Activated effector memory CD4-positive, alpha-beta T cell treated with anti-CD3 and anti-CD28 coated beads, Interleukin-2, amount 50 U/mL, for 16 hours (primary cell): ENCODE measurements around the gene COX19.

Source experiments
- DNase-seq: peaks from one replicate; pipeline ENCODE4 v3.0.0-alpha.2; 2020

Gene COX19

DNA sequence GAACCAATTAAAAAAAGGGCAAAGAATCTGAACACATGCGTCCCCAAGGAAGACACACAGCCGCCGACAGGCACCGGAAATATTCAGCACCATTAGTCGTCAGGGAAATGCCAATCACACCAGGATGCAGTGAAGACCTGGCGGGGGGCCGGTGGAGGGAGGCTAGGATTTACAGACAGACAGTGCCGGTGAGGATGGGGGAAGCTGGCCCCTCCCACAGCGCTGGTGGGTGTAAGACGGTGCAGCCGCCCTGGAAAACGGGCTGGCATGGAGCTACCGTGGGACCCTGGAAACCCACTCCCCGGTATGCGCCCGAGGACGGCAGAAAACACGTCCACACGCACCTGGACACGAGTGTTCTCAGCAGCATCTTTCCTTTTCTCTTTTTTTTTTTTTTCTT is 16.1 kb downstream of the COX19 start:
- DNase-seq, result no peak

DNA sequence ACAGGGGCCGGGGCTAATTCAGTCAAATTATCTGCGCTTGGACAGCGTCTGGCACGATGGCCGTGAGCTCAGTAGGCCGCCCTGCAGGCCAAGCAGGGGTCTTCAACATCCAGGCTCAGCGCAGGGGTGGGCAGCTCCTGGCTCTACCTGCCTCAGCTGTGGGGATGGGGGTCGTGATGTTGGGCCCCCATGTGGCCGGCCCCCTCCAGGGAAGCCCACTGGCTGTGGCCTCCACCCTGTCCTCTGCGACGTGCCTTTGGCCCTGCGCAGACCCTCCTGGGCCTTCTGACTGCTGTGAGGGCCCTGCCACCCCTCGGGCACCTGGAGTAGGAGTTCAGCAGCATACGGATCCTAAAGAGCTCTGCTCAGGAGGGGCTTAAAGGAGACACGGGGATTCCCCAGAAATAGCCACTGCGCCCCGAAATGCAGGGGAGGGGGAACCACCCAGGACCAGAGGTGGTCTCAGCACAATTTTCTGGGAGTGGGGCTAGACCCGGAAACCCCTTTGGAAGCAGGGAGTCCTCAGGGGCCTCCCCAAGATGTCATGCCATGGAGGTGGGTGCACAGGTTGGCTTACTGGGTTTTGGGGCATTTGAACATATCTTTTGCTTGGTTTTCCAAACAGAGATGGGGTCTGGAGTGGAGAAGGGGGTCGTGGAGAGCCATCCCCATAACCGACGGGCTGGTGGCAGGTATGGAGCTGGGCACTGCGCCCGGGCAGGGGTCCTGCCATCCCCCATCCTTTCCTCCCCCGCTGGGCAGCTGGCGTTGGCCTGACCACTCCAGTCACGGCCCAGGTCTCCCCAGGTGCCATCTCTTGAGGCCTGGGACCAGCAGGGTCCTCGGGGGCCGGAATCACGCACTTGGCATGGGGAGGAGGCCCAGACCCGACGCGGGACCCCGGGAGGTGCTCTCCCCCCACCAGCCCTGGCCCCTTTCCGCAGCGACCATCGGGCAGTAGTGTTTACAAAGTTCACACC is 16.8 kb downstream of the COX19 start:
- peak; percentile 54 for DNase-seq

DNA sequence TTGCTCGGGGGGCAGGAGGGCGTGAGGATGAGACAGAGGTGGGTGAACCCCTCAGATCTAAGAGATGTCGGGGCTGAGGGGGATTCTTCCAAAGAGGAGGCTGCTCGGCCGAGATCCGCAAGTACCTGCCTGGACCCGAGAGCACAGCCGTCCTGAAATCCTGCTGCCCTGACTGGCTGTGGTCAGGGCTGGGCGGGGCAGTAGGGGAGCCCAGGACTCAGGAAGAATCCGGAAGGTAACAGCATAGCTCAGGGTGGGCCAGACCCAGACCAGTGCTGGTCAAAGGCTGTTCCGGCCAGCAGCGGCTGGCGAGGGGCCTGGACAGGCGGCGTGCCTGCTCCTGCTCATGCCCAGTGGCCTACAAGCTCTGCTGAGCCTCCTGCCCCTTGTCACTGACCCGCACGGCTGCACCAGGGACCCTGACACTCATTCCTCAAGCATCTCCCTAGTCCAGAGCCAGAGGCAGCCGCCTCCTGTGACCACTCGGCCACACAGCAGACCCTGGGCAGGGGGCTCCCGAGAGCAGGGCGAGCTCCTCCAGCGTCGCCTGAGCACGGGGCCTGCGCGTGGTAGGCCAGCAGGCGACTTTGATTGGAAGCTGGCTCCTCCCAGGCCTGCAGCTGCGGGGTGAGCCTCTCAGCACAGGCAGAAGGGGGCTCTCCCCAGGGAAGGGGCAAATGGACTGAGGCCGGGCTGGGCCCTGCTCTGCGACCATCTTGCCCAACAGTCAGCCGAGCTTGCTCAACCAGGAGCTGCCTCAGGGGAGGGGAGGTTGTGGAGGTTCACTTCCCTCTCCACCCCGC is 17.7 kb downstream of the COX19 start:
- DNase-seq, result peak; percentile 57

DNA sequence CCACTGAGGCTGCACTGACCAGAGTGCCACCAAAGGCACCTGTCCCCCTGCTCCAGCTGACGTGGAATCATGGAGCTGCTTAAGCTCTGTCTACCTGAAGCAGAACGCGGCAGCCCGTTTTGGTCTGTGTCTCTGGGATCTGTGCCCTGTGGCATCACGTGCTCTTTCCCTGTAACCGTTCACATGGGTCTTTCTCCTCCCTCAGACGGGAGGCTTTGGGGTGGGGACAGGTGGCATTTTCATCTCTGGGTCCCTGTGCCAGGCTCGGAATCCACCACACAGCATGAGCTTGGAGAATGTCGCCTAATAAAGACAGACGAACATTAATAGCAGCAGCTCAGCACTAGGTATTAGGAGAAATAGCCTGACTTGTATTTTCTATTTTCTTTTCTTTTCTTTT is 19.3 kb downstream of the COX19 start:
- DNase-seq, result peak; percentile 58

DNA sequence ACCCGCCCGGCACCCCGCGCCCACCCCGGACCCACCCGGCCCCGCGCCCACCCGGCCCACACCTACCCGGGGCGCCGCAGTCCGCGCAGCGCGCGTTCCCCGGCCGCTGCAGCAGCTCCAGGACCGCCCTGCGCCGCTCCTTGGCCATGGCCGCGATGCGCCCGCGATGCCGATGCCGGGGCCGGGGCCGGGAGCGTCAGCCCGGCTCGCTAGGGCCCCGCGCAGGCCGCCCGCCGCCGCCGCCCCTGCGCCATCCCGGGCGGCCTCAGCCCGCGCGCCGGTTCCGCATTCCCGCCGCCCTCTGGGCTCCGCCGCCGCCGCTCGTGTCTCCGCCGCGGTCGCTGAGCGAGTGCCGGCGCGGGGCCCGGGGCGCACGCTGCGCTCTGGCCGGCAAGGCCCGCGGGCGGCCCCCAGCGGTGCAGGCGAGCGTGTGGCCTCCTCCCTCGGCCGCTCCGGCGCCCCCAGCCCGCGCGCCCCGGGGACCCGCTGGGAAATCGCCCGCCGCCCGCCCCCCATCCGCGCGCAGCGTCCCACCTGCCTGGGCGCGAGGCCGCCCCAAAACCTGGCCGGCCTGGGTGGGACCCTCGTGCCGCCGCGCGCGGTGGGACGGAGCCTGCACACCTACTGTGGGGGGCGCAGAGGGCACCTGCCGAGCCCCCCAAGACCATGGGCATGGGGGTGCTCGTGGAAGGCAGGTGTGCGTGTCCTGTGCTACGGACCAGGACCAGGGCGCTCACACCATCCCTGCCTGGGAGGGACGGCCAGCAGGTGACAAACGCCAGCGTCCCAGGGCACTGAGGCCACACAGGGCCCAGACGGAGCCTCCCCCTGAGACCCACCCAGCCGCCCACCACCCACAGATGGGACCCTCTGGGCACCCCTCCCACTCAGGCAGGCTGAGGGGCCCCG is 20.8 kb downstream of the COX19 start, which contains the start of gene ADAP1:
TSS of gene ADAP1 (minus strand) at position 351 of the 909 bp plus-strand sequence. CDS start at position 148, 203 bp downstream.
- DNase-seq, result peak; percentile 82

DNA sequence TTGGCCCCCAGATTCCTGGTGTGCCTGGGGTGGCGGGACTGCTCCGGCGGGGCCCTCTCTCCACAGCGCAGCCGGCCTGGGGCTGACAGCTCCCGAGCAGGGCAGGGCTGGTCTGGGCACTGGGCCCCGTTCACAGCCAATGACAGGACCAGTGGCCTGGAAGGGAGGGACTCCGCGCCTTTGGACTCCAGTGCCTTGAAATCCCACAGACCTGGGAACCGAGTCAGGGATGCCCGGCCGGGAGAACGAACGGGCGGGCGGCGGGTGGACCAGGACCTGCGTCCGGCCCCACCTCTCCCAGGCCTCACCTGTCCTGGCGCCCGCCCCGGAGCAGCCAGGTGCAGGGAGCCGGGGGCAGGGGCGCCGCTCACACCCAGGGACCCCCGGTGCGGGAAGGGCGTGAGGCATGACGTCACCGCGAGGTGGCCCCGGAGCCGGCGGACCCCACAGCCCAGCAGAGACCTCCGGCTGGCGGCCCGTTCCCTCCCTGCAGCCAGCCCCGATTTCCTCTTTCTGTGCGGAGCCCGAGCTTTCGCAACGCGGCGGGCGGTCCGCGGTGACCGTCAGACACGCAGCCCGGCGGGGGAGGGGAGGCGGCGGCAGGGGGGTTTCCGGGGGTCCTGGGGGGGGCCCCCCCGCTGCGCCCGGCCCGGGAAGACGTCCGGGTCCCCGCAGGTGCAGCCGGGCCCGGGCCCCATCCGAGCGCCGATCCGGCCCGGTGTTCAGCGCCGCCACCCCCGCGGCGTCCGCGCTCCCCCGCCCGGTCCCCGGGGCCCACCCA is 21.6 kb downstream of the COX19 start:
- DNase-seq, result peak; percentile 62

DNA sequence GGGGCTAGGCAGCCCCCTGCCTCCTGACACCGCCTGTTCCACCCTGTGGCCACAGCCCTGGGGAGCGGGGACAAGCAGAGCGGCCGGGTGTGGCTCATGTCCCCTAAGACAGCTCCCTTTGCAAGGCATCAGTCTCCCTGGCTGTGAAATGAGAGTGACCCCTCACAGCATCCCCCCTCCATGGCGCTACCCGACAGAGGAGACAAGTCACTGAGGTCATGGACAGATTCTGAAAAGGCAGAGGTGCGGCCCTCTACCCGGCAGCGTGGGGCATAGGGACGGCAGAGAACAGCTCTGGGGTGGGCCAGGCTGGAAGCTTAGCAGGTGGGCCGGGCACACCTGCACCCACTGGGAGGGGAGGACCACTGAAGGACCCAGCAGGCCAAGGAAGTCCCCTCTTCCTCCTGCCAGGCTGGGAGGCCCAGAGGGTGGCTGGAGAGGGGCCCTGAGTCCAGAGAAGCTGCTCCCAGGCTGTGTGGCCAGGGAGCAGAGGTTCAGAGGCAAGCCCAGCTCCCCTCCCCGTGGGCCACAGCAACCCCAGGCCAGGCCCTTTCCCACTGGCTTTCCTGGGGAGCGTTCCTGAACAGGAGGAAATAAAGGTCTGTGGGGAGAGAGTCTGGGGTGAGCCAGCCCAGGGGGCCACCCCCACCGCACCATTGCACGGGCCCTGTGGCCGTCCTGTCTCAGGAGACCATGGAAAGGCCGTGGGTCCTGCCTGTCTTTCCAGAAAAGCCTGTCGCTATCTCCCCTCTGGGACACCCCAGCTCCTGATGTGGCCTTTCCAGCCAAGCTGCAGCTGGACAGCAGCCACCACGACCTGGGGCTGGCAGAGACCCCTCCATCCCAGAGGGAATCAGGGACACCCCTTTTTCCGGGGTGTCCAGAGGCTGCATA is 22.6 kb downstream of the COX19 start:
- peak; percentile 59 for DNase-seq

DNA sequence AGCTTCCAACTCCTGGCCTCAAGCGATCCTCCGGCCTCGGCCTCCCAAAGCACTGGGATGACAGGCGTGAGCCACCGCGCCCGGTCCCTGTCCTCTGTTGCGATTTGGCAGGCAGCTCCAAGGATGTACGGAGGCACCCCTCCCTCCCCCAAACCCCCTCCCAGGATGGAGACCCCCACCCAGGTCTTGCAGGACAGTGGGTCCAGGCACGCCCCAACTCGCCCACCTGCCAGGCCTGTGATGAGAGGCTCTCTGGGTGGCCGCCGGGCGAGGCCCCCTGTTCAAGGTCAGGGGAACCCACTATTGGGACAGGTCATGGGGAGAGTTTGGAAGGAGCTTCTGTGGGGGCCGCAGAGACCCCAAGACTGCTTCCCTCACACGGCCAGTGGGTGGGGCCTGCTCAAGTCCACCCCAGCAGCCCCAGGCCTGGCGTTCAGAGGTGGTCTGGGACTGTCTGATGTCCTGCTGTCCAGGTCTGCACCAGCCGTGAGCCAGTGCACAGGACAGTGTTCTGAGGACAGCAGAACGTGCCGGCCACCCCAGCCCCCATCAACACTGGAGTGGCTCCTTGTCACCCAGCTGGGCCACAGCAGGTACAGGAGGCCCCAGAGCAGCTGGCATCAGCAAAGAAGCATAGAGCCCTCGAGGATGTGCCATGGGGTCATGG is 23.3 kb downstream of the COX19 start:
- DNase-seq, result peak; percentile 61

DNA sequence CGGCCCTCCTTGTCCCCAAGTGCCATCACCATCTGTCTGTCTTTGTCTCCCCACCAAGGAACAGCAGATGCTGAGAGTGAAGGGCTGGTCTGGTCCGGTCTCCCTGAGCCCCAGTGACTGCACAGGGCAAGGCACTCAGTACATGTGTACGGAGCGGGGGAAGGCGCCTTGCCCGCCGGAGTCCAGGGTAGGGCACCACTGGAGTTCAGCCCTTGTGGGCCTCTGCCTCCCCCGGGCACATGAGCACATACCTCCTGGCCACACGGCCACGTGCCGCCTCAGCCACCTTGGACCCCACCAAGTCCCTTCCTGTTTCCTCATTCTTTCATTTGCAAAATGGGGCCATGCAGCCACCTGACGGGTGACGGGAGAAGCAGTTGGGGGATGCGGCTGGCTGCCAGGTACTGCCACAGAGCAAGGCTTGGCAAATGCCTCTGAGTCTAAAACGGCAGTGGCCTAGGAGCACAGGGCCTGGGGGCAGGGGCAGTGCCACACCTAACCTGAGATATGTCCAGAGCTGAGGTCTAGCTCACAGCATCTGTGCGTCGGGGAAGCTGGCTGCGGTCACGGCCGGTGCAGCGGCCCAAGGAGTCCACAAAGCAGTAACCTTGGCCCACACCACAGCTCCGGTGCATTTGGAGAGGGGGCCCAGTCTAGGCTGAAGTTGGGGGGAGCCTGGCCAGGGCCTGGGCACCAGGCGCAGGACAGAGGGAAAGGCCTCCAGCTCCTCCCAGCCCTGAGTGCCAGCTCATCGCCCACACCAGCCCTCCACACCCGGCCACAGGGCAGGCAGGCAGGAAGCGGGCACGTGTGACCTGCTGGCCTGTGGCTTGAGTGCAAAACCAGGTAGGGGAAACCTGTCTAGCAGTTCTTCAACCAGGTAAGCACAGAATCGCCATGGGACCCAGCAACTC is 26.1 kb downstream of the COX19 start:
- DNase-seq, result peak; percentile 60

DNA sequence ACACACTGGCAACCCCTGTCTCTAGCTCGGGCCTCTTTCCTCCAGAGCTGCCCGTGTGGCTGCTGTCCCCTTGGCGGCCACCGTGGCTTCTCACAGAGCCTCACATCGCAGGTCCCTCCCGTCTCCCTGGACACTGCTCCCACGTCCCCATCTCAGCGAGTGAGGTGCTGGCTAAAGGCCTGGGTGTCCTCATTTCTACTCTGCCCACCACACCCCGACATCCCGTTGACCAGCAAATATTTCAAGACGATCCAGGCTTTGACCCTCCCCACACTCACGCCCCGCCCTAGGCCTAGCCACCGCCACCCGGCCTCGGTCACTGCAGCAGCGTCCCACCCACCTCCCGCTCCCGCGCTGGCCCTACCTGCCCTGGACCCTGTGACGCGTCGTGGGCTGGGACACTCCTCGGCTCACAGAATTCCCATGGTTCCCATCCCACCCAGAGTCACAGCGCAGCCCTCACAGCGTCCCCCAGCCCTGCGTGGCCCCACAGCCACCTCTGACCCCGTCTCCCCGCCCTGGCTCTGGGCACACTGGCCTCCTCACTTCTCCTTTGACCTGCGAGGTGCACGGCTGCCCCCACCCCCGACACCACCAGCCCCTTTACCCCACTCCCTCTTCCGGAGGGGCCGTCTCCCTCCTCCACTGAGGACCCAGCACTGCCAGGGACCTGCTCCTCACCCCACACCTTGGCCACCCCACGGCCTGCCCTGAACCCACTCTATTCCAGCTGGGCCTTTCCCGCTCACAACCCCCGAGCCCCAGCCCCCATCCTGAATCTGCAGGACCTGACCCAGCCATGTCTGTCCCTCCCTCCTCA is 27.7 kb downstream of the COX19 start:
- peak; percentile 53 for DNase-seq

DNA sequence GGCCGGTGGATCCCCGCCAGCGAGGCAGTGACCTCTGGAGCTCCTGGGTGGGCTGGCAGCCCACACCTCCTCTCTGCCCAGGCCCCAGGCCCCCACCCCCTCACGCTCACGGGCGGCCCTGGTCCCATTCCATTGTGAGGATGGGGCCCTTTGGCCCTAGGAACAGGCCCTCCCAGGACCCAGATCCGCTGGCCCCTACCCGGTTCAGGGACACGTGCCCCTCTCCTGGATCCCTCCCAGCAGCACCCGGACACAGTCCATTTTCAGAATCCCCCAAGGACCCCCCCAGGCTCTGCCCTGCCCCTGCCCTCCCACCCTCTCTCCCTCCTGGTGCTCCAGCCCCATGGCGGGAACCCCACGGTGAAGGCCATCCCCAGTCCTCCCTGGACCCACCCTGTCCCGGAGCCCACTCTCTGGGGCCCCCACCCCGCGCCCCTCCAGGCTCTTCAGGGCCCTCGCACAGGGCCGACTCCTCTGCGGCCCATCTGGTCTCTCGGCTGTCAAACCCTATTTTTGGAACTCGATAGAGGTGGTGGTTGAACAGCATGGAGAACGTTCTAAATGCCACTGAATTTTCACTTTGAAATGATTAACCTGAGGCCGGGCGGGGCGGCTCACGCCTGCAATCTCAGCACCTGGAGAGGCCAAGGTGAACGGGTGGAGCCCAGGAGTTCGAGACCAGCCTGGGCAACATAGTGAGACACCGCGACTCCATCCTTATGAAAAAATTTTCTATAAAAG is 28.9 kb downstream of the COX19 start:
- DNase-seq, result peak; percentile 50

DNA sequence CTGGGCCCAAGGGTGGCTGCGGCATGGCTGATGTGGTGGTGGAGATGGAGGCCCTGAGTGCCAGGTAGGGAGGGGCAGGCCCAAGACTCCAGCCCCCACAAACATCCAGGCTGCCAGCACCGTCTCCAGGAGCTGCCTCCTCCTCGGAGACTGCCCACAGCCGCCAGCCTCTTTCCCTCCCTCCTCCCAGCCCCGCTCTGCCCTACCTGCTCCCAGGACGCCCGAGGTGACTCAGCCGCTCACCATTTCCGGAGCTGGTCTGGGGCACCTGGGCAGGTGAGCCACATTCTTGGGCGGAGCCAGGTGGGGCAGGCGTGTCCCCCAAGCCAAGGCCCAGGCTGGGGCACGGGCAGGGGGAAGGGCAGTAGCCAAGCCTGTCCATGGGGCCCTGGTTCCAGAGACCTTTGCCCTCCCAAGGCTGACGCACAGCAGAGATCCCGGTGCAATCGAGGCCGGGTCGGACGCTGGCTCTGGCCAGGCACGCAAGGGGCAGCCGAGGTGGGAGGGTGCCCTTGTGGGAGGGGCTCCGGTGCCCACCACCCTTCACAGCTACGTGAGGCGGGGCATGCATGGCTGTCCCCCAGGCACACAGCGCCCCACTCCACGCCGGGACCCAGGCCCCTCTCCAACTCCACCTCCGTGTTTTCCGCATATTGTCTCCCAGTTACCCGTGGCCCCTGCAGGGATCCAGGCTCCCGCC is 29.6 kb downstream of the COX19 start:
- peak; percentile 58 for DNase-seq

DNA sequence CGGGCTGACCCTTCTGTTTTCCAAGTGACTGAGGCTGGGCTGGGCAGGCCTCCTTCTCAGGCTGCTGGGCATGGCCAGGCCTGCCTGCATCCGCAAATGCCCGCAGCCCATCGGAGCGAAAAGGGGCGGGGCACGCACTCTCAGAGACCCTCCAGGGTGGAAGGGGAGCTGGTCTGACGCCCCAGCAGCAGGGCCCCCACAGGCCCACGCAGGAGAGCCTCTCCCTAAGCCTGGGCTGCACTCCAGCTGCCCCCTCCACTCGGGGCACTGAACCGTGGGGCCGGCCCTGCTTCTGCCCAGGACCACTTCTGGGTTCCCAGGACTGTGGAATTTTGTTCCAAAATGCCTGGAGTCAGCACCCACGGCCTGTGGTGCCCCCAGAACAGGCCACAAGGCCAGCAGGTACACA is 30.2 kb downstream of the COX19 start:
- peak; percentile 56 for DNase-seq

DNA sequence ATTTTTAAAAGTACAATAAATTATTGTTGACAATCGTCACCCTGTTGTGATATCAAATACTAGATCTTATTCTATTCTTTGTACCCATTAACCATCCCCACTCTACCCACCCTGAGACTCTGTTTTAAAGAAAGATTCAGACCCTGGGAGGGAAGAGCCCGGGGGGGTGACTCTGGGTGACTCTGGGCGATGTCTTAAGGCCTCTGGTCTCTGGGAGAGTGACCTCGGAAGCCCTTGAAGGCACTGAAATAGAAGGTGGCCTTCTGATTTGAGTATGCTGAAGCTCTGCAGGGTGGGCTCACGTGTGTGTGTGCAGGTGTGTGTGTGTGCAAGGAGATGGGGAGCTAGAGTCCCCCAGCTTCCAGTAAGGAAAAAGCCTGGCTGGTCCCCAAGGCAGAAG is 30.6 kb downstream of the COX19 start:
- peak; percentile 13 for DNase-seq

DNA sequence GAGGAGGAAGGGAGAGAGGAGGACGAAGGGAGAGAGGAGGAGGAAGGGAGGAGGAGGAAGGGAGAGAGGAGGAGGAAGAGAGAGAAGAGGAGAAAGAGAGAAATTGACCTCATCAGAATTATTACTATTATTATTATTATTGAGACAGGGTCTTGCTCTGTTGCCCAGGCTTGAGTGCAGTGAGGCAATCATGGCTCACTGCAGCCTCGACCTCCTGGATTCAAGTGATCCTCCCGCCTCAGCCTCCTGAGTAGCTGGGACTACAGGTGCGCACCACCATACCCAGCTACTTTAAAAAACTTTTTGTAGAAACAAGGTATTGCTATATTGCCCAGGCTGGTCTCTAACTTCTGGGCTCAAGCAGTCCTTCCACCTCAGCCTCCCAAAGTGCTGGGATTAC is 31.6 kb downstream of the COX19 start:
- DNase-seq, result peak; percentile 24

DNA sequence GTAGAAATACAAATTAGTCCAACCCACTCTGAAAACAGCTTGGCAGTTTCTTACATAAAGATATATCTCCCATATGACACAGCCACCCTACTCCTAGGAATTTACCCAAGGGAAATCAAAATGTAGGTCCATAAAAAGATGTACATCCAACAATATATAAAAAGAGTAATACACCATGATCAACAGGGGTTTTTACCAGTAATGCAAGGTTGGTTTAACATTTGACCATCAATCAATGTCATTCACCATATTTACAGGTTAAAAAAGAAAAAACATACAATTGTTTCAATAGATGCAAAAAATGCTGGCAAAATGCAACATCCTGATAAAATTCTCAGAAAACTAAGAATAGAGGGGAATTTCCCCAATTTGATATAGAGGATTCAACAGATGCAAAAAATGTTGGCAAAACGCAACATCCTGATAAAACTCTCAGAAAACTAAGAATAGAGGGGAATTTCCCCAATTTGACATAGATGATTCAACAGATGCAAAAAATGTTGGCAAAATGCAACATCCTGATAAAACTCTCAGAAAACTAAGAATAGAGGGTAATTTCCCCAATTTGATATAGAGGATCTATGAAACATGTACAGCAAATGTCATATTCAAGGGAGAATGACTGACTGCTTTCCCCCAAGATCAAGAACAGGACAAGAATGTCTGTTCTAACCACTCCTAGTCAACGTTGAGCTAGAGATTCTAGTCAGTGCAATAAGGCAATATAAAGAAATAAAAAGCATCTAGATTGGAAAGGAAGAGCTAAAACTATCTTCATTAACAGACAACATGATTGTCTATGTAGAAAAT is 34.5 kb downstream of the COX19 start:
- no peak for DNase-seq
